ENCODE measurements around the gene ACTG1. TPM values are rescaled to one million over a fixed set of nuclear protein-coding genes. Genes with fewer than 3 reads are reported as not detected.

ACTG1 gene
- total RNA-seq, 1 donor from 2014 or later = 3,444 TPM

DNA sequence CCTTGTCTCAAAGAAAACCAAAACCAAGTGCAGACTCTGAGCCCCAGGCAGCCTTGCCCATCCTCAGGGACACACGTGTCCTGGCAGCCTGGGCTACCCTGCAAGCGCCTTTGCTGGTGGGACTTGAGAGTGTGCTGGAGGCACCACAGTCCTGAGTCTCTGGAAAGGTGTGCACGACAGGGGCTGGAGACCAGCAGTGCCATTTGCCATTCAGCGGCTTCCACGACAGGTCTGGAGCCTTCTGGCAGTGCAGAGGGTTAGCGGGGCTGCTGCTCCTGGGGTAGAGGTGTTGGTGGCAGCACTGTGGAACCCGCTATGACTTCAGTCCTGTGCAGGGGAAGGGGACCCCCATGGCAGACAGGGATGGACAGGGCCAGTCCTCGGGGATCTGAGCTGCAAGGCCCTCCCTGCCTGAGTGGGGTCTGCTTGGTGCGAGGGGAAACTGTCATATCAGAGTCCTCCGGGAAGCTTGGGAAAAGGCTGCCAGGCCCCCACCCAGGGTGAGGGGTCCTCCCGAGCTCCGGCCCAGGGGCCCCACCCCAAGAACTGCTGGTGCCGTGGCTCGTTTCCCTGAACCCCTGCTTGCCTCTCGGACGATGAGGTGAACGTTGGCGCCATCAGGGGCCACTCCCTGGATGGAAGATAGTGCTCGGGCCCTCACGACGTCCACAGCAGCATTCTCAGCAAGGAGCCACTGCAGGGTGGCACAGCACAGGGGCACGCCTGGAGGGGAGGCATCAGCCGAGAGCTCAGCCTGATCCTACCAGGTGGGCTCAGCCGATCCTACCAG, 32.8 kb upstream of the ACTG1 start:
- DNase-seq (ENCODE audit: low read depth in 2 of 2) = no peak

DNA sequence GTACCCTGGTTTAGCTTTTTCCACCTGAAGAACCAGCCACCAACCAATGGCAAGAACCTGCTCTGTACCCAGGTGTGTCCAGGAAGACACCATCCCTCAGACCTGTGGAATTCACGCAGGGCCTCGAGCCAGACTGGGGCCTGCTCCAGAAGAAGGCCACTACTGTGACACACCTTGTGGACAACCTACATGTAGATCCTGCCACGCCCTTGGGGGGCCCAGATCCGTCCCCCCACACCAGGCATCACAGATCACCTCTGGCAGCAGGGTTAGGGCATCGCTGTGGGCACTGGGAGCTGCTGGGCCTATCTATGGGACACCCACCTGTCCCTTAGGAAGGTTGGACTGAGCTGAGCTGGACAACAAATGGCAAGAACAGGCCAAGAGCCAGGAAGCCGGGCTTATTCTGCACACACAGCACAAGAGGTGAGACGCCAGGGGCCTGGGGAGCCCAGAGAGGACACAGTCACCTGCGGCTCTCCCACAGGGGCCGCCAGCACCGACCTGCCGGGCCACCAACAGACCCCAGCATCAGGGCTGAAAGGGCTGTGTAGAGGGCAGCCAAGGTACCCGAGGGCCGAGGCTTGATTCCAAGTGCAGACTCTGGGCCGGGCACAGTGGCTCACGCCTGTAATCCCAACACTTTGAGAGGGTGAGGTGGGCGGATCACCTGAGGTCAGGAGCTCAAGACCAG, 31.8 kb upstream of the ACTG1 start:
- DNase-seq (ENCODE audit: low read depth in 2 of 2) = no peak

DNA sequence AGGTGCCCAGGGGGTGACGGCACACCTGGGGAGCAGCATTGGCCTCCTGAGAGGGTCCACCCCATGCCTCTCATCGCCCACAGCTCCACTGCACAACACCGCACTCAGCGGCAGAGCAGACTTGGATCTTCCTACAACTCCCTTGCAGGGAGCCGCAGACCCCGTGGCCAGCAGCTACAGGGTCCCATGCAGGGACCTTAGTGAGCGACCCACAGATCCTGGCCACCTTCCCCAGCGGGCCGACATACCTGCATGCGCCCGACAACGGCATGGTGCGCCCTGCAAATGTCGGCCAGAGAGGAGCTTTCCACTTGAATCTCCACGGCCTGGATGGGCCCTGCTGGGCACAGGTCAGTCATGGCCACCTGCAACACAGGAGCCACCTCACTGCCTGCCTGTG, 31.2 kb upstream of the ACTG1 start:
- DNase-seq (ENCODE audit: low read depth in 2 of 2) = no peak

DNA sequence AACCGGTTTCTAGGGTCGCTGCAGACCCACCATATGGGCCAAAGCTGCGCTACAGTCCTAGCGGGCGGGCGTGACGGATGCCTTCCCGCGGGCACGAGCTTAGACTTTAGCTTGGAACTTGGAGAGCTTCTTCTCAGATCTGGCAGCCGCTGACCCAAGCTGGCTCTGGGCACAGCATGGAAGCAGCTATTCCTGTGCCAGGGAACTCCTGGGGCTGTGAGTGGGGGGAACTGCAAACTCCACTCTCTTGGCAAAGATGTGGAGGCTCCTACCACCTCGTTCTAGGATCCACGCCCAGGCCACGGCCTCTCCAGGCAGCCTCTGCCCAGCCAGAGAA, 30.7 kb upstream of the ACTG1 start:
- no peak for DNase-seq (ENCODE audit: low read depth in 2 of 2)

GRCh38 chr17:81542431-81543338, 30.1 kb upstream of the ACTG1 start:
- no peak for DNase-seq (ENCODE audit: low read depth in 2 of 2)

DNA sequence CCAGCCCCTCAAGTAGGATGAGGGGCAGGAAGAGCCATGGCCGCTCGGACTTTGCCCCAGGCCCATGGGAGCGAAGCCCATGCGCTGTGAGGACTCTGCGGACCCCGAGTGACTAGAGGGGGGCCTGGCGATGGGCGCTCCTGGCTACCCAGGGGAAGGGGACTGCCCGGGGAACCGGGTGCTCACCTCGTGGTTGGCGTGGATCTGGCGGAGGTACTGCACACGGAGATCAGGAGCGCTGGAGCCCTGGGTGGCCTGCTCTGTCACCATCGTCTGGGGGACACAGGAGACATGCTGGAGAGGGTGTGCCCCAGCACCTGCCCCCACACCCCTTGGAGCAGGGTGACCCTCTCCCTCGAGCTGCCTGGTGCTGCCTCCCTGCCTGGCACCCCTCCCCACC, 28.5 kb upstream of the ACTG1 start:
- DNase-seq (ENCODE audit: low read depth in 2 of 2) = no peak

GRCh38 chr17:81540676-81541027, 28.1 kb upstream of the ACTG1 start:
- DNase-seq (ENCODE audit: low read depth in 2 of 2) = no peak

GRCh38 chr17:81539961-81540675, 27.5 kb upstream of the ACTG1 start:
- DNase-seq (ENCODE audit: low read depth in 2 of 2) = no peak

DNA sequence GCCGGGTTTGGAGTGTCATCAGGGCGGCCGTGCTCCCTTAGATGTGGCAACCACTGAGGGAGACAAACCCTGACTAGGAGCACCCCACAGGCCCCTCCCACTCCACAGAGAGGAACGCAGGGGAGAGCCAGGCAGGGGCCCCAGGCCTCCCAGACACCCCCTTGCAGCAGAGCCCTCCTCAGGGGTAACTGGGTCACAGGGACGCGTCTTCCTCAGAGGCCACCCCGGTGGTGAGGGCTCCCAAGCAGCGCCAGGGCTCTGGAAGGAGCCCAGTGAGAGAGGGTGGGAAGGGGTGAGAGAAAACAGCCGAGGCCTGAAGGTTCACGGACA, 26.9 kb upstream of the ACTG1 start:
- no peak for DNase-seq (ENCODE audit: low read depth in 2 of 2)

GRCh38 chr17:81538651-81539570, 26.3 kb upstream of the ACTG1 start:
- no peak for DNase-seq (ENCODE audit: low read depth in 2 of 2)

DNA sequence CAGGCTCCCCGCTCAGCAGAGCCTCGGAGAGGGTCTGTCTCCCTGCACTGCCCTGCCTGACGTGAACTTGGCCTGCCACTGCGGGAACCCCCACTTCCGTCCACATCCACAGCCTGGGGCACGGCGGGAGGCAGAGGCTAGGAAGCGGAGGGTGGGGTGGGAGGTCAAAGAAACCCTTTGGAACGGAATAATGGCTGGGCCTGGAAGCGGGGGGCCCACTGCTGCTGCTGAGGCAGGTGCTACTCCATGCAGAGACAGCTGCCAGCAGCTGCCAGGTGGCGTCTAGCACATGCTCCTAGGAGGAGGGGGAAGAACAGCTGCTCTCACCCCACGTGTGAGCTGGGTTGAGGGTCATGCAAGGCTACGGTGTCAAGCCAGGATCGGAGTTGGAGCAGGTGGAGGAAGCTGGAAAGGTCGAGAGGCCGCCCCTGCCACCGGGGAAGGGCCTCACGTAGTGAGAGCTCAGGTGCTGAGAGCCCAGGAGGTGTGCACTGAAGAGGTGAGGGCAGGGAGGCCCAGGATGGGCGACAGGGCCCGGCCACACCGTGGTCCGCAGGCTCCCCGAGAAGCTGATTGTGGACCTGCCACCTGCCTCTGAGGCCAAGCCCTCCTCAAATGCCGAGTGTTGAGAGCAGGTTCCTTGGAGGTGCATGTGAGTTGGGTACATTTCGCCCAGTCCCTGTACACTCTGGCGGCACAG, 25.4 kb upstream of the ACTG1 start:
- DNase-seq (ENCODE audit: low read depth in 2 of 2) = no peak

GRCh38 chr17:81537343-81537855, 24.8 kb upstream of the ACTG1 start:
- peak in 1 of 2 donors; percentile 68 for DNase-seq (ENCODE audit: low read depth in 2 of 2)

DNA sequence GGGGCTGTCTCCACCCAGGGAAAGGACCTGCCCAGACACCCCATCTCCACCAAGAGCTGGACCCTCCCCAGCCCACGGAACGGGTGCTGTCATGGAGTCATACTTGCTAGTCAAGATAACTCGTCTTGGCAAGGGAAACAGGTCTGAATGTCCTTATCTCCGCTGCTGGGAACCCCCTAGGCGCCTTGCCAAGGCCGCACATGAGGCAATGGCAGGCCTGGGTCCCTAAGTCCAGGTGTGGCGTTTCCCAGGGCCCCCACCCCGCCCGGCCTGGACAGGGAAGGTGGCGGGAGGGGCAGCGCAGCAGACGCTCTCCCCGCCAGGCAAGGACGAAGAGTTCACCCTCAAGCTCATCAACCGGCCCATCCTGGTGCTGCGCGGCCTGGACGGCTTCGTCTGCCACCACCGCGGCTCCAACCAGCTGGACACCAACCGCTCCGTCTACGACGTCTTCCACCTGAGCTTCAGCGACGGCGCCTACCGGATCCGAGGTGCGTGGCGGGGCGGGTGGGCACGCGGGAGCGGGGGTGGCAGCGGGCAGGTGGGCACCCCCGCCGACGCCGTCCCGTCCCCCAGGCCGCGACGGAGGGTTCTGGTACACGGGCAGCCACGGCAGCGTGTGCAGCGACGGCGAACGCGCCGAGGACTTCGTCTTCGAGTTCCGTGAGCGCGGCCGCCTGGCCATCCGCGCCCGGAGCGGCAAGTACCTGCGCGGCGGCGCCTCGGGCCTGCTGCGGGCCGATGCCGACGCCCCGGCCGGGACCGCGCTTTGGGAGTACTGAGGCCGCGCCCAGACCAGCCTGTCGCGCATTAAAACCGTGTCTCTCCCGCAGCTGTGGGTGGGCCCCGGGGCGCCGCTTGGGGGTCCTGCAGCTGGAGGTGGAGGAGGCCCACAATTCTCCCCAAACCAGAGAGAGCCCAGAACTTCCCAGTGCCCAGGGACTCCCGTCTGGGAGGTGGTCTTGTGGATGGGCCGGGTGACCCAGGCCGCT, 24.0 kb upstream of the ACTG1 start:
- peak in 1 of 2 donors; percentile 15 for DNase-seq (ENCODE audit: low read depth in 2 of 2)

- DNase-seq (ENCODE audit: low read depth in 2 of 2) = no peak
Measured at GRCh38 chr17:81535480-81536298, 23.1 kb upstream of the ACTG1 start.

GRCh38 chr17:81535007-81535328, 22.4 kb upstream of the ACTG1 start:
- DNase-seq (ENCODE audit: low read depth in 2 of 2) = no peak

DNA sequence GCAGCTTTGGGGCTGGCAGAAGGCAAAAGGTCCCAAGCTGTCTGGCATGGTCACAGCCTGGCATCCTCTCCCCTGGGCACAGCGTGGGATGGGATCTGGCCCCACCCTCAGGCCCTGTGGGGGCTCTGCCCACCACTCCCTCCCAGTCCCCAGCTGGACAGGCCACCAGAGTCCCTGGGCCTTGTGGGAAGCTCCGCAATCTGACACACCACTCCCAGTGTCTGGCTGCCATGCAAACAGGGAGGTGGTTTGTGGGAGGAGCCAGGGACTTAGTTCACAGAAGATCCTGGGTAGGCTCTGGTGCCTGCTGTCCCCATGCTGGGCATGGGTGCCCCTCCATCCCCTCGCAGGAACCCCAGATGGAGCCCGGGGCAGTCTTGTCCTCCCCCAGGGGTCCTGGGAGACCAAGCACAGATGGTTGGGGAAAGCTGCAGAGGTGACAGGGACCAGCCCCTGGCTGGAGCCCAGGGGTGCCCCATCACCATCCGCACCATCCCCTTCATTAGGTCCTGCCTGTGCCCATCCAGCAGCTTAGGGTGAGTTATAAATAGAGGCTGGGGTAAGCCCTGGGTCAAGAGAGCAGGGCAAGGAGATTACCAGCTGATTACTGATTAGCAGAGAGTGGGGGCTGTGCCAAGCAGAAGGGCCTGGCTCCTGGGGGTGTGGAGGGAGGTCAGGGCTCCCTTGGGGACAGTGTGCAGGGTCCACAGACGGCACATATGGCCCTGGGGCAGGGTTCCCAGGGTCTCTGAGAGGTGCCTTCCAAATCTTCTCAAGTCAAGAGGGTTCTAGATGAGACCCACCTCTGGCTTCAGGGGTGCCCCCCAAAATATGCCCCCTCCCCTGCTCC, 21.8 kb upstream of the ACTG1 start:
- no peak for DNase-seq (ENCODE audit: low read depth in 2 of 2)

Measured in lung microvascular endothelial cell (primary cell).